Endothelial cell of umbilical vein (primary cell): ENCODE measurements around the gene PRF1. TPM values are rescaled to one million over a fixed set of nuclear protein-coding genes. Genes with fewer than 3 reads are reported as not detected.

Source experiments
- BruUV-seq: library from RNA; stranded (reverse); fragments of 400-500 nt; replicated peaks from 2 replicates; lab custom pipeline; 2021; lab: Mats Ljungman, UMichigan
- CTCF ChIA-PET: fragments of 300-600, 350-600 bp; sonication (Branson Sonifier 250); formaldehyde crosslinking; loops from one replicate; lab custom pipeline; 2021; ENCODE audit warnings: antibody characterized with exemption, inconsistent platforms; lab: Charles Lee
- POLR2A ChIA-PET: fragments of 300-600, 350-600 bp; sonication (Branson Sonifier 250); formaldehyde crosslinking; loops from one replicate; lab custom pipeline; 2021; ENCODE audit warnings: antibody characterized with exemption, inconsistent platforms; lab: Charles Lee
- DNase-seq: peaks from one replicate; pipeline ENCODE4 v3.0.0-alpha.2; 2011; ENCODE audit warnings: low read depth, low spot score
- FAIRE-seq: peaks from 2 replicates; lab custom pipeline; 2011; peaks lifted over from hg19 to GRCh38; lab: Jason Lieb, UNC
- H2AFZ ChIP-seq: 2 replicates; pipeline ENCODE4 v1.6.0; 2012; ENCODE audit warnings: low read depth, low read length, control low read depth, inconsistent platforms
- H3K27ac ChIP-seq: 2 replicates; pipeline ENCODE4 v1.5.1; 2011; ENCODE audit warnings: low read depth, mild to moderate bottlenecking, control low read depth, low read length, moderate library complexity; ENCODE audit not compliant: insufficient read depth
- H3K27me3 ChIP-seq, 2 experiments: 2 replicates each; pipeline versions ENCODE4 v1.6.0 to v1.6.1; 2011; ENCODE audit warnings: low read length in 2 of 2, mixed read lengths in 1 of 2; ENCODE audit not compliant: control insufficient read depth in 2 of 2, insufficient read depth in 2 of 2
- H3K36me3 ChIP-seq, 2 experiments: 2 replicates in 1 of 2; 3 replicates in 1 of 2; pipeline ENCODE4 v1.5.1; 2011; ENCODE audit warnings: low read length in 2 of 2, mild to moderate bottlenecking in 1 of 2, moderate library complexity in 1 of 2; ENCODE audit not compliant: control insufficient read depth in 2 of 2, insufficient read depth in 2 of 2; ENCODE audit errors: extremely low read depth in 1 of 2
- H3K4me1 ChIP-seq: 3 replicates; pipeline ENCODE4 v1.5.1; 2011; ENCODE audit warnings: mild to moderate bottlenecking, low read length; ENCODE audit not compliant: control insufficient read depth, insufficient read depth; ENCODE audit errors: extremely low read depth
- H3K4me2 ChIP-seq: 2 replicates; pipeline ENCODE4 v1.6.1; 2011; ENCODE audit warnings: low read length, control low read depth, mixed read lengths; ENCODE audit not compliant: insufficient read depth
- H3K4me3 ChIP-seq, 3 experiments: fragments of 200-600 bp in 1 of 3; sonication (generic), shearing (Covaris generic) in 1 of 3; replicated peaks in 1 of 3; 2 replicates each; pipeline ENCODE4 v1.5.1; 2011 to 2016; ENCODE audit warnings: control low read depth in 3 of 3, low read length in 3 of 3, mild to moderate bottlenecking in 2 of 3, inconsistent platforms in 1 of 3, low read depth in 1 of 3, moderate library complexity in 1 of 3; ENCODE audit not compliant: insufficient read depth in 1 of 3
- H3K79me2 ChIP-seq: 2 replicates; pipeline ENCODE4 v1.6.0; 2012; ENCODE audit warnings: low read length, inconsistent platforms; ENCODE audit not compliant: control insufficient read depth, insufficient read depth
- H3K9ac ChIP-seq: replicated peaks from 2 replicates; pipeline ENCODE3; 2011; ENCODE audit warnings: low read length, control low read depth; ENCODE audit not compliant: insufficient read depth; ENCODE audit errors: extremely low read depth
- H3K9me1 ChIP-seq: replicated peaks from 3 replicates; pipeline ENCODE4 v1.6.0; 2011; ENCODE audit warnings: mild to moderate bottlenecking, low read length; ENCODE audit not compliant: control insufficient read depth, insufficient read depth; ENCODE audit errors: extremely low read depth
- H3K9me3 ChIP-seq: replicated peaks from 2 replicates; pipeline ENCODE4 v1.5.1; 2012; ENCODE audit warnings: low read length, inconsistent platforms; ENCODE audit not compliant: control insufficient read depth, insufficient read depth
- H4K20me1 ChIP-seq: replicated peaks from 2 replicates; pipeline ENCODE3; 2011; ENCODE audit warnings: mild to moderate bottlenecking, low read length; ENCODE audit not compliant: control insufficient read depth, insufficient read depth; ENCODE audit errors: extremely low read depth
- MAX ChIP-seq: IDR thresholded peaks from 2 replicates; pipeline ENCODE4 v1.6.1; 2011; ENCODE audit not compliant: insufficient read depth, insufficient read length
- MYC ChIP-seq: IDR thresholded peaks from one replicate; pipeline ENCODE4 v1.6.1; 2011; ENCODE audit warnings: mild to moderate bottlenecking, low read depth, low read length
- POLR2A ChIP-seq: IDR thresholded peaks from 2 replicates; pipeline ENCODE4 v1.6.1; 2012; ENCODE audit warnings: low read depth, mild to moderate bottlenecking, control low read depth, low read length
- dilution Hi-C: fragments of 300-500 bp; cut with MboI; formaldehyde crosslinking; loops from one replicate; pipeline ENCODE4 v1.15.0; 2019; ENCODE audit warnings: low sequenced_read_pairs; ENCODE audit not compliant: extremely low pct_ligation_motif_present
- intact Hi-C: fragments of 100-400 bp; cut with micrococcal nuclease; formaldehyde crosslinking; loops from one replicate; pipeline ENCODE4 v1.10.0; 2022
- polyA plus RNA-seq, 4 experiments: library from polyadenylated mRNA; depleted of rRNA in 3 of 4; stranded (reverse) in 3 of 4; unstranded in 1 of 4; fragments of >200 nt; gene quantifications; 2 replicates each; pipeline versions ENCODE4 v1.2.1 to v1.2.3, GENCODE V29; 2011 to 2012; ENCODE audit warnings: missing spikeins in 1 of 4
- total RNA-seq: library from RNA; stranded (reverse); gene quantifications from 2 replicates; pipeline ENCODE4 v1.2.3, GENCODE V29; 2021
- TF ChIP-seq, protein P1 (sequence below), 2 donors: IDR thresholded peaks; 1 replicate in 1 of 2; 2 replicates in 1 of 2; pipeline ENCODE4 v1.5.1; 2011; ENCODE audit warnings: low read length in 2 of 2, mild to moderate bottlenecking in 2 of 2, moderate library complexity in 2 of 2, control low read depth in 1 of 2, inconsistent platforms in 1 of 2, low read depth in 1 of 2; ENCODE audit not compliant: insufficient read depth in 1 of 2; ENCODE audit errors: extremely low read depth in 1 of 2

The PRF1 gene
- total and polyA plus RNA-seq, 2 donors (not counting 3 experiments of a cell fraction or from before 2014, with no cell fraction given), result not detected

DNA sequence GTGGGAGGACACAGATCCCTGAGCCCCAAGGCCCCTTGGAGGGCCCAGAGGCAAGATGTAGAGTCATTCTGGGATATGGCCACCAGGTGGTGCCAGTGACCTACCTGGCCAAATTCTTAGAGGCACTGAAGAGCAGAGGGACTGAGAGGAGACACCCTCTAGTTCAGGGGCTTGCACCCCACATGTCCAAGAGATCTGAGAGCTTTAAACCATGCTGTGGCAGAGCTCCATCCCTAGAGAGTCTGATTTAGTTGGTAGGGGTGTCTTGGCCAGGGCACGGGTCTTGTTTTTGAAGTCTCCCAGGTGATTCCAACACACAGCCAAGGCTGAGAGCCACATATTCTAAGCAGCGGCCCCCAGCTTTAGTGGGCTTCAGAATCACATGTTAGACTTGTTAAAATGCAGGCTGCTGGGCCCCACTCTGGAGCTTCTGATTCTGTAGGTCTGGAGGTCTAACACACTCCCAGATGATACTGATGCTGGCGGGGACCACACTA is 52.5 kb downstream of the PRF1 start:
- POLR2A ChIA-PET, result no interaction called here
- intact Hi-C loops, result loop anchor here (1.0 kb wide), 2 partner anchors 209 to 330 kb away; no protein-coding TSS in a partner anchor
- FAIRE-seq (peak; percentile 77), DNase-seq (peak; percentile 59)
- Histone ChIP-seq H3K27ac (no peak overlapping the region), H3K79me2 (no peaks in the 10 kb centered on the region), H3K9ac (no peak overlapping the region), H3K9me1 (no peaks in the 10 kb centered on the region), H3K9me3 (no peaks in the 10 kb centered on the region), H3K36me3 (peaks cover 0 to 4% of the 10 kb centered on the region in 2 experiments), H4K20me1 (no peaks in the 10 kb centered on the region), H2AFZ (no peak overlapping the region), H3K4me2 (no peak overlapping the region), H3K4me3 (no peak overlapping the region), H3K27me3 (no peaks in the 10 kb centered on the region), H3K4me1 (no peaks in the 10 kb centered on the region)
- dilution Hi-C loops, result no loop called here
- no TSS peak for BruUV-seq
- TF ChIP-seq MYC, result no peak
- TF ChIP-seq, protein P1, sequence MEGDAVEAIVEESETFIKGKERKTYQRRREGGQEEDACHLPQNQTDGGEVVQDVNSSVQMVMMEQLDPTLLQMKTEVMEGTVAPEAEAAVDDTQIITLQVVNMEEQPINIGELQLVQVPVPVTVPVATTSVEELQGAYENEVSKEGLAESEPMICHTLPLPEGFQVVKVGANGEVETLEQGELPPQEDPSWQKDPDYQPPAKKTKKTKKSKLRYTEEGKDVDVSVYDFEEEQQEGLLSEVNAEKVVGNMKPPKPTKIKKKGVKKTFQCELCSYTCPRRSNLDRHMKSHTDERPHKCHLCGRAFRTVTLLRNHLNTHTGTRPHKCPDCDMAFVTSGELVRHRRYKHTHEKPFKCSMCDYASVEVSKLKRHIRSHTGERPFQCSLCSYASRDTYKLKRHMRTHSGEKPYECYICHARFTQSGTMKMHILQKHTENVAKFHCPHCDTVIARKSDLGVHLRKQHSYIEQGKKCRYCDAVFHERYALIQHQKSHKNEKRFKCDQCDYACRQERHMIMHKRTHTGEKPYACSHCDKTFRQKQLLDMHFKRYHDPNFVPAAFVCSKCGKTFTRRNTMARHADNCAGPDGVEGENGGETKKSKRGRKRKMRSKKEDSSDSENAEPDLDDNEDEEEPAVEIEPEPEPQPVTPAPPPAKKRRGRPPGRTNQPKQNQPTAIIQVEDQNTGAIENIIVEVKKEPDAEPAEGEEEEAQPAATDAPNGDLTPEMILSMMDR (IDR thresholded peaks at IDR 0.05; ENCODE audit: extremely low read depth in 1 of 2, insufficient read depth in 1 of 2, low read depth in 1 of 2, low read length in 2 of 2), result peak; percentile 76 to 84
- CTCF ChIA-PET, result interaction anchor here (1.1 to 2.4 kb wide), 4 partner anchors 38 to 328 kb away, joined by 3 to 18 read pairs (median 10); no protein-coding TSS in a partner anchor

DNA sequence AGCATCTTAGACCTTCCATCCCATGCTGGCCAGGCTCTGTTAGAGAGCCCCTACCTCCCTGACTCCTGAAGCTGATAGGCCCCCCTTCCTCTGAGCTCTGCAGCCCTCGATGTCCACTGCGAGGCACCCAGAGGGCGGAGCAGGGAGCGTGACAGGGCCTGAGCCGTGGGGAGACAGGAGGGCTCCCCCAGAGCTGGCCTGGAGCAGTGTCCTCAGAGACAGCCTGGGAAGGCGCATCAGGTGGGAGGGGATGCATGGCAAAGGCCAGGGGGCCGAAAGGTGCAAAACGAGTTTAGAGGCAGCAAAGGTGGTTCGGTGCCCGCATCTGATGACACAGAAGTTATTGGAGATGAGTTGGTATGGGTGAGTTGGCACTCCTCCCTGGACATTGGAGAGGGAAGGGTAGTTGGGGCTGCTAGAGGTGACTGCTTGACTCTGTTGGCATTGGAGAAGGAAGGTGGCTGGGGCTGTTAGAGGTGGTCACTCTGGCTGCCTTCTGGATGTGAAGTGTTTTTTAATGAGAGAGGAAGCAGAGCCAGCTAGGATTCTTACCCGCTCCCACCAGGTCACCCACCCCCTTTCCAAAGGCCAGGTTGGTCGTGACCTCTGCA is 53.1 kb downstream of the PRF1 start:
- BruUV-seq, result no TSS peak
- FAIRE-seq (no peak), DNase-seq (no peak)
- H3K36me3 ChIP-seq, result peaks cover 0 to 4% of the 10 kb centered on the region in 2 experiments
- H3K9ac ChIP-seq, result no peak overlapping the region
- intact Hi-C loops (no loop called here), dilution Hi-C loops (no loop called here)
- H3K27me3 ChIP-seq, result no peaks in the 10 kb centered on the region
- CTCF ChIA-PET, result interaction anchor here (0.8 to 2.4 kb wide), 9 partner anchors 9 to 735 kb away, joined by 3 to 18 read pairs (median 5); no protein-coding TSS in a partner anchor
- POLR2A ChIA-PET, result no interaction called here
- H3K27ac ChIP-seq, result no peak overlapping the region
- no peaks in the 10 kb centered on the region for H3K79me2 ChIP-seq
- no peaks in the 10 kb centered on the region for H3K4me1 ChIP-seq
- no peak overlapping the region for H3K4me3 ChIP-seq
- TF ChIP-seq POLR2A (no peak), MAX (no peak)
- no peak overlapping the region for H3K4me2 ChIP-seq
- no peaks in the 10 kb centered on the region for H3K9me3 ChIP-seq
- no peaks in the 10 kb centered on the region for H3K9me1 ChIP-seq
- no peak overlapping the region for H2AFZ ChIP-seq
- H4K20me1 ChIP-seq, result no peaks in the 10 kb centered on the region

Other genes starting within 250 kb of the PRF1 start
- 9.6 and 14.7 TPM in 2 replicates for gene LRRC20, start 220.1 kb downstream of the PRF1 start, total RNA-seq
- gene LRRC20, start 220.1 kb downstream of the PRF1 start, polyA plus RNA-seq, result 19.8 and 24.4 TPM in 2 replicates
- gene EIF4EBP2, start 198.6 kb downstream of the PRF1 start, total RNA-seq, result 46.6 and 47.0 TPM in 2 replicates
- 13.9 and 18.2 TPM in 2 replicates for gene EIF4EBP2, start 198.6 kb downstream of the PRF1 start, polyA plus RNA-seq
- not detected in 2 replicates for gene NODAL, start 161.1 kb downstream of the PRF1 start, total RNA-seq
- not detected in 2 replicates for gene NODAL, start 161.1 kb downstream of the PRF1 start, polyA plus RNA-seq
- 62.1 and 73.3 TPM in 2 replicates for gene PALD1, start 124.0 kb downstream of the PRF1 start, total RNA-seq
- gene PALD1, start 124.0 kb downstream of the PRF1 start, polyA plus RNA-seq, result 16.6 and 20.7 TPM in 2 replicates
- gene ADAMTS14, start 69.8 kb upstream of the PRF1 start, total RNA-seq, result not detected in 2 replicates
- not detected in 2 replicates for gene ADAMTS14, start 69.8 kb upstream of the PRF1 start, polyA plus RNA-seq
- not detected in 2 replicates for gene TBATA, start 182.6 kb upstream of the PRF1 start, total RNA-seq
- gene TBATA, start 182.6 kb upstream of the PRF1 start, polyA plus RNA-seq, result not detected in 2 replicates
- gene SGPL1, start 213.2 kb upstream of the PRF1 start, total RNA-seq, result 25.2 and 28.0 TPM in 2 replicates
- gene SGPL1, start 213.2 kb upstream of the PRF1 start, polyA plus RNA-seq, result 9.4 and 11.4 TPM in 2 replicates